HCT116 (cell line): Measurements from ENCODE around the gene UBE2L3.

ENCODE experiments used
- CBX3 ChIP-seq: IDR thresholded peaks from 2 replicates; pipeline ENCODE4 v1.6.1; 2012; ENCODE audit warnings: low read depth
- CTCF ChIP-seq, 3 experiments: fragments of 200-600 bp in 1 of 3; sonication (generic) in 1 of 3; IDR thresholded peaks in 2 of 3; conservative IDR thresholded peaks in 1 of 3; 2 replicates each; pipeline ENCODE4 v1.5.1; 2012 to 2017; ENCODE audit warnings: low read depth in 2 of 3, low read length in 2 of 3, antibody characterized with exemption in 1 of 3, borderline replicate concordance in 1 of 3, control low read depth in 1 of 3, mild to moderate bottlenecking in 1 of 3, mixed read lengths in 1 of 3, mixed run types in 1 of 3, moderate library complexity in 1 of 3; ENCODE audit not compliant: insufficient read depth in 1 of 3
- JUND ChIP-seq: IDR thresholded peaks from 2 replicates; pipeline ENCODE4 v1.6.1; 2012
- TCF7L2 ChIP-seq: IDR thresholded peaks from 2 replicates; pipeline ENCODE4 v1.7.0; 2011; ENCODE audit warnings: borderline replicate concordance, inconsistent platforms; ENCODE audit not compliant: insufficient read depth, insufficient read length; ENCODE audit errors: extremely low read depth

GRCh38 chr22:21650823-21651520 is 83.5 kb downstream of the UBE2L3 start:
- TF ChIP-seq CBX3, result no peak
- TF ChIP-seq CTCF (IDR thresholded peaks at IDR 0.05 in 2 of 3, conservative IDR thresholded peaks at IDR 0.05 in 1 of 3; ENCODE audit: borderline replicate concordance in 1 of 3, insufficient read depth in 1 of 3, low read depth in 2 of 3, low read length in 2 of 3), result no peak
- no peak for TF ChIP-seq TCF7L2
- no peak for TF ChIP-seq JUND
